ENCODE data around the gene VTI1A.
"Not testable (repeated sequence)": the region's sequence is repeated elsewhere in the genome, so short reads cannot be mapped to it uniquely, and the experiment has no call there.

VTI1A gene

DNA sequence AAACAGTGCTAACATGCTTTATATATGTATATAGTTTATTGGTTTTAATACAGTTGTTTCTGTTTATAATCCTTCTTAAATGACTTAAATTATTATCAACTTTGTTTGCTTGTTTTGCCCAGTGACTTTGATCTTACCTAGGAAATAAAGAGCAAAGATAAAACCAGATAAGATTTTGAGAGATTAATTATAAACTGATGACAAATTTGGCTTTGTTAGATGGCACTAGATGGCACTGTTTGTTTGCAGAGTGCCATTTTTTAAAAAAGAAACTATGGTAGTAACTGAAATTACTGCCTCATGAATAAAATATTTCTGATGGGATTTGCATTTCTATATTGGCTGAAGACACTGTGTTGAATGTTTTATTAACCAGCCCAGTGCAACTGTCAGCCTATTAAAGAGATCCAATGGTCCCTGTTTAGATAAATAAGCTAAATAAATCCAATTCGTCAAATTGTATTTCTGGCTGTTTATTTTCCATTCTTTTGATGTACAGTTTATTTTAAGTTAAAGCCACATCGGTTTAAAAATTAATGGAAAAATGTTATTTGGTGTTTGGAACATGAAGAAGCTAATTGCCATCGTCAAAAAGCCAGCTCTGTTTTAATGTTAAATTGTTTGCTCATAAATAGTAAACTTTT lies 28.7 kb downstream of the VTI1A start:
- H3K4me3 ChIP-seq (ENCODE audit: low read length), result no peak overlapping the region
- WGBS (ENCODE audit: insufficient coverage, insufficient read length), result 100% methylated on average over 1 of the region's 3 CpGs
- no peaks in the 10 kb centered on the region for H3K36me3 ChIP-seq (ENCODE audit: control insufficient read depth, insufficient read depth, low read length)
- no peaks in the 10 kb centered on the region for H3K27me3 ChIP-seq (ENCODE audit: control insufficient read depth, insufficient read depth, low read length)
- no peak overlapping the region for H3K27ac ChIP-seq (ENCODE audit: low read length)
- H3K4me1 ChIP-seq (ENCODE audit: control insufficient read depth, insufficient read depth, low read length), result no peaks in the 10 kb centered on the region
- no peak for DNase-seq (ENCODE audit: low read depth, low spot score)
- H3K9me3 ChIP-seq (ENCODE audit: control insufficient read depth, insufficient read depth, low read length), result no peaks in the 10 kb centered on the region

DNA sequence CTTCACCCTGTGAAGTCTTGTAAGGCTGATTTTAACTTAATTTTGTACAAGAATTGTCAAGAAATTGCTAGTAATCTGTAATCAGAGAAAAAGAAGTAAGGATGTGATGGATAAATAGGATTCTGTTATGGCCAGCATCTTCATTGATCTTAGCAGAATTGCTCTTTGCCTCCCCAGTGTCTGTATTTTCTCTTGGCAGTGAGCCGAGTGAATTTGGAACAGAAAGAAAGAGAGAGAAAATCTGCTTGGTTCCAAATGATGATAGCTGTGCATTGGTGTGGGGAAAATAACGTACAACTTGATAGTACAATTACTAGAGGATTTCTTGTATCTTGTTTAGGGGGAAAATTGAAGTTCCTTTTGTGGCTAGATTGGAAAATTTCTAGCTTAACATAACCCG lies 34.6 kb downstream of the VTI1A start:
- WGBS (ENCODE audit: insufficient coverage, insufficient read length), result no CpG with 5 or more reads among the region's 3 CpGs
- H3K36me3 ChIP-seq (ENCODE audit: control insufficient read depth, insufficient read depth, low read length), result no peaks in the 10 kb centered on the region
- H3K27me3 ChIP-seq (ENCODE audit: control insufficient read depth, insufficient read depth, low read length), result no peaks in the 10 kb centered on the region
- no peak overlapping the region for H3K27ac ChIP-seq (ENCODE audit: low read length)
- no peaks in the 10 kb centered on the region for H3K4me1 ChIP-seq (ENCODE audit: control insufficient read depth, insufficient read depth, low read length)
- no peak overlapping the region for H3K4me3 ChIP-seq (ENCODE audit: low read length)
- no peak for DNase-seq (ENCODE audit: low read depth, low spot score)
- H3K9me3 ChIP-seq (ENCODE audit: control insufficient read depth, insufficient read depth, low read length), result no peaks in the 10 kb centered on the region

DNA sequence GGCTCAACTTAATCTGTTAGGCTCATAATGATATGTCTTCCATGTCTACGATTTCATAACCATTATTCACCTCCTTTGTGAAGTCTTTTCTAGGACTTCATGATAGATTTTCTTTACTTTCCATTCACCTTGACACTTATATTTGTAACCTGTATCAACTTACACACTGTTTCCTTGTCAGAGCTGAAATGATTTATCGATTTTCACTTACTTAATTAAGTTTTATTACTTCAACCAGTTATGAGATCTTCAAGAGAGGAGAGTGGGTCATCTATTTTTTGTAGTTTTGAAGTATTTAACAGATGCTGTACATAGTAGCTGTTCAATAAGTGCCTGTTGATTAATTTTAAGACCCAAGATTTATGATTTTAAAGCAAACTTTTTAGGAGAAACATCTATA lies 37.4 kb downstream of the VTI1A start:
- DNase-seq (ENCODE audit: low read depth, low spot score), result no peak

DNA sequence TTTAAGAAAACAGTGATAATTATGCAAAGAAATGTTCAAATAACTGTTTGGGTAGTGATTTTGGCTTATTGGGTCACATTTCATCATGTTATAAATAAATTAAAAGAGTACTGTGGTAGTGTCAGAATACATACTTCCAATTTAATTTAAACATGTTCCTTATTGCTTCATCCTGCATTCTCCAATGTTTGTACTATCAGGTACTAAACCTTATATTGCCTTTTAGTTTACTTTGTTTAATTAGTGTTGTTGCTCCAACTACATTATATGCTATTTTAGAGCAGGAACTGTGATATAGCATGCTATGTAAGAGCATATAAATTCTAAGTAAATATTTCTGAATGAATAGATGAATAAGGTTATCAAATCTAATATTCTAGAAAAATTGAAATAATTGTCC lies 40.9 kb downstream of the VTI1A start:
- H3K36me3 ChIP-seq (ENCODE audit: control insufficient read depth, insufficient read depth, low read length), result no peaks in the 10 kb centered on the region

More for the DNA sequence above, 37.4 kb downstream of the VTI1A start:
- no peak overlapping the region for H3K4me3 ChIP-seq (ENCODE audit: low read length)
- H3K4me1 ChIP-seq (ENCODE audit: control insufficient read depth, insufficient read depth, low read length), result no peaks in the 10 kb centered on the region
- H3K27me3 ChIP-seq (ENCODE audit: control insufficient read depth, insufficient read depth, low read length), result no peaks in the 10 kb centered on the region
- H3K27ac ChIP-seq (ENCODE audit: low read length), result no peak overlapping the region
- H3K36me3 ChIP-seq (ENCODE audit: control insufficient read depth, insufficient read depth, low read length), result no peaks in the 10 kb centered on the region
- no peaks in the 10 kb centered on the region for H3K9me3 ChIP-seq (ENCODE audit: control insufficient read depth, insufficient read depth, low read length)
- WGBS (ENCODE audit: insufficient coverage, insufficient read length), result no CpG with 5 or more reads among the region's 2 CpGs

DNA sequence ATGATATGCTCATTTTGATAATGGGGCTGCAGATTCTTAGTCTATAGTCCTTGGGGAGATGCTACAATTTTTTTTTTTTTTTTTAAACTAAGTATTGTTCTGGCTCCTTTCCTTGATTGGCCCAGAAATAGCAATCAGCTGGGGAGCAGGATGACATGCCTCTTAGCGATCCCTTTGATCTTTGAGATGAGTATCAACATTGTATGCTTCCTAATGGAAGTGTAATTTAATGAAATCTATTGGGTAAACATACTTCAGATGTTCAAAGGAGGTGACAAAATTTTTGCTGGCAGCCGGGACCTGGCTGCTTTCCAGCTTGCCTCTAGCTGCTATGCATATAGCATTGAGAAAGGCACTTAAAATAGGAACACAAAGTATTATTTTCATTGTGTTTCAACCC lies 43.5 kb downstream of the VTI1A start:
- Histone ChIP-seq H3K27ac (ENCODE audit: low read length) (no peak overlapping the region), H3K27me3 (ENCODE audit: control insufficient read depth, insufficient read depth, low read length) (no peaks in the 10 kb centered on the region), H3K4me1 (ENCODE audit: control insufficient read depth, insufficient read depth, low read length) (no peaks in the 10 kb centered on the region), H3K36me3 (ENCODE audit: control insufficient read depth, insufficient read depth, low read length) (no peaks in the 10 kb centered on the region), H3K9me3 (ENCODE audit: control insufficient read depth, insufficient read depth, low read length) (no peaks in the 10 kb centered on the region), H3K4me3 (ENCODE audit: low read length) (no peak overlapping the region)
- WGBS (ENCODE audit: insufficient coverage, insufficient read length), result no CpG with 5 or more reads among the region's 2 CpGs
- no peak for DNase-seq (ENCODE audit: low read depth, low spot score)

More for the DNA sequence above, 40.9 kb downstream of the VTI1A start:
- Histone ChIP-seq H3K4me3 (ENCODE audit: low read length) (no peak overlapping the region), H3K4me1 (ENCODE audit: control insufficient read depth, insufficient read depth, low read length) (no peaks in the 10 kb centered on the region), H3K27ac (ENCODE audit: low read length) (no peak overlapping the region), H3K9me3 (ENCODE audit: control insufficient read depth, insufficient read depth, low read length) (no peaks in the 10 kb centered on the region), H3K27me3 (ENCODE audit: control insufficient read depth, insufficient read depth, low read length) (no peaks in the 10 kb centered on the region)
- DNase-seq (ENCODE audit: low read depth, low spot score), result no peak

DNA sequence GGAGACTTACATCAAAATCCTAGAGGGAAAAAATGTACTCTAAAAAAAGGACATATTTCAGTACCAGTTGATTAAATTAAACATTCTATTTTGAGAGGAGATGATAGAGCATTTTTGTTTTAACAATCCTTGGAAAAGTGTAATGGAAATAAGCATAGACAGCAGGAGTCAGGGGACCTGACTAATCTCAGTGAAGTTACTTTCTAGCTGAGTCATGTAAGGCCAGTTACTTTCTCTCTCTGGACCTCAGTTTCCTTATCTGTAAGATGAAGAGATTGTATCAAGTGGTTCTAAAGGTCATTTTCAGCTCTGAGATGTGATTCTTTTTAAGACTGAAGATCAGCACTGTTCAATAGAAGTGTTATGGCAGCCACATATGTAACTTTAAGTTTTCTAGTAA lies 44.1 kb downstream of the VTI1A start:
- DNase-seq (ENCODE audit: low read depth, low spot score), result no peak
- H3K27me3 ChIP-seq (ENCODE audit: control insufficient read depth, insufficient read depth, low read length), result no peaks in the 10 kb centered on the region
- H3K9me3 ChIP-seq (ENCODE audit: control insufficient read depth, insufficient read depth, low read length), result no peaks in the 10 kb centered on the region
- H3K36me3 ChIP-seq (ENCODE audit: control insufficient read depth, insufficient read depth, low read length), result no peaks in the 10 kb centered on the region
- H3K4me3 ChIP-seq (ENCODE audit: low read length), result no peak overlapping the region
- no peak overlapping the region for H3K27ac ChIP-seq (ENCODE audit: low read length)
- H3K4me1 ChIP-seq (ENCODE audit: control insufficient read depth, insufficient read depth, low read length), result no peaks in the 10 kb centered on the region

DNA sequence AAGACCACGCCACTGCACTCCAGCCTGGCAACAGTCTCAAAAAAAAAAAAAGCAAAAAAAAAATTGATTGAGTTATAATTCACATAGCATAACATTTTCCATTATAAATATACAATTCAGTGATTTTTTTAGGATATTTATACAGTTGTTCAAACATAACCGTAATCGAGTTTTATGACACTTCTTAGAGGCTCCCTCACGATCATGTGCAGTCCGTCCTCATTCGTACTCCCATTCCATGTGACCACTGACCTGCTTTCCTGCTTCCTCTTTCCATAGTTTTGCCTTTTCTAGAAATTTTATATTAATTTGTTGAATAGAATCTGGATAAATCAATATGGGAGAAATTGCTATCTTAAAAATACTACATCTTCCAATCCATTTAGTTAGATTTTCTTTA lies 45.7 kb downstream of the VTI1A start:
- H3K9me3 ChIP-seq (ENCODE audit: control insufficient read depth, insufficient read depth, low read length), result no peaks in the 10 kb centered on the region
- DNase-seq (ENCODE audit: low read depth, low spot score), result no peak
- WGBS (ENCODE audit: insufficient coverage, insufficient read length), result no CpG with 5 or more reads among the region's 6 CpGs
- H3K4me3 ChIP-seq (ENCODE audit: low read length), result no peak overlapping the region
- H3K36me3 ChIP-seq (ENCODE audit: control insufficient read depth, insufficient read depth, low read length), result no peaks in the 10 kb centered on the region
- H3K27me3 ChIP-seq (ENCODE audit: control insufficient read depth, insufficient read depth, low read length), result no peaks in the 10 kb centered on the region
- no peaks in the 10 kb centered on the region for H3K4me1 ChIP-seq (ENCODE audit: control insufficient read depth, insufficient read depth, low read length)
- H3K27ac ChIP-seq (ENCODE audit: low read length), result no peak overlapping the region

DNA sequence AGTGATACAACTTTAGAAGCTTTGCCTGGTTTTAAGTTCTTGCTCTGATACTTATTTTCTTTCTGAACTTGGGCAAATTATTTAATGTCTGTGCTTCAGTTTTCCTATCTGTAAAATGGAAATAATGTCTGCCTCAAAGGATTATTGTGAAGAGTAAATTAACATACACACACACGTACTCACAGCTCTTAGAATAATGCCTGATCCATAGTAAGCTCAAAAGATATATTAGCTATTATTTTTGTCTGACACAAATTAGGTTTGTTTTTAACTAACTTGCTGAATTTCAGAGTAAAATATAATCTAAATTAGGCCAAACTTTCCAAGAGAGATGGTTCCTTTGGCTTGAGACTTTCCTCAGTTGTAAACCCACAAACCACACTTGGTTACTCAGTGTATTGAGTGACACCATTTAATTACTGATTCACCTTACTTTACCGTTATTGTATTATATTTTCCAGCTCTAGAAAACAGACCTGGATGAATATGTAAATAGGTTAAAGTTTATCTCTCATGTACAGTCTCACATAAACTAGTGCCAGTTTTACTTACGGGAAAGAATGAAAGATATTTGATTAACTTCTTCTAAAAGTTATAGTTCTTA lies 50.4 kb downstream of the VTI1A start:
- Histone ChIP-seq H3K36me3 (ENCODE audit: control insufficient read depth, insufficient read depth, low read length) (no peaks in the 10 kb centered on the region), H3K4me1 (ENCODE audit: control insufficient read depth, insufficient read depth, low read length) (no peaks in the 10 kb centered on the region), H3K9me3 (ENCODE audit: control insufficient read depth, insufficient read depth, low read length) (no peaks in the 10 kb centered on the region), H3K27ac (ENCODE audit: low read length) (no peak overlapping the region), H3K27me3 (ENCODE audit: control insufficient read depth, insufficient read depth, low read length) (no peaks in the 10 kb centered on the region), H3K4me3 (ENCODE audit: low read length) (no peak overlapping the region)
- DNase-seq (ENCODE audit: low read depth, low spot score), result no peak
- WGBS (ENCODE audit: insufficient coverage, insufficient read length), result no CpG with 5 or more reads among the region's 3 CpGs

DNA sequence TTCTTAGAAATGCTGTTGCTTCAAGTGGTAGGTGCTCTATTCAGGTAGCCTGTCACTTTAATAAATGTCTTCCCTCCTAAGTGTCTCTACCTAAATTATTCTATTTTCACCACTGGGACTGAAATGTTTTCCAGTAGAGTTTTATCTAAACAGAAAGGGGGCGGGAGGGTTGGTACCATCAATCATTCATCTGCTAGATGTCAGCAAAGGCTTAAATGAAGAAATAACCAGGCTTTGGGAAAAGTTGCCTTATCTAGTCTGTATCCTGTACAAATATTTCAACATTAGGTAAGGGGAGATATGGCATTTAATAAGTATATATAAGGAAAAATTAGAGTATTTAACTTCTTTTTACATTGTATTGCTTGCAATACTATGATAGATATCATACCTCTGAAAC lies 51.8 kb downstream of the VTI1A start:
- H3K4me3 ChIP-seq (ENCODE audit: low read length), result no peak overlapping the region
- H3K4me1 ChIP-seq (ENCODE audit: control insufficient read depth, insufficient read depth, low read length), result no peaks in the 10 kb centered on the region
- no CpG with 5 or more reads among the region's 1 CpG for WGBS (ENCODE audit: insufficient coverage, insufficient read length)
- no peak overlapping the region for H3K27ac ChIP-seq (ENCODE audit: low read length)
- no peaks in the 10 kb centered on the region for H3K27me3 ChIP-seq (ENCODE audit: control insufficient read depth, insufficient read depth, low read length)
- no peaks in the 10 kb centered on the region for H3K9me3 ChIP-seq (ENCODE audit: control insufficient read depth, insufficient read depth, low read length)
- no peak for DNase-seq (ENCODE audit: low read depth, low spot score)
- H3K36me3 ChIP-seq (ENCODE audit: control insufficient read depth, insufficient read depth, low read length), result no peaks in the 10 kb centered on the region

DNA sequence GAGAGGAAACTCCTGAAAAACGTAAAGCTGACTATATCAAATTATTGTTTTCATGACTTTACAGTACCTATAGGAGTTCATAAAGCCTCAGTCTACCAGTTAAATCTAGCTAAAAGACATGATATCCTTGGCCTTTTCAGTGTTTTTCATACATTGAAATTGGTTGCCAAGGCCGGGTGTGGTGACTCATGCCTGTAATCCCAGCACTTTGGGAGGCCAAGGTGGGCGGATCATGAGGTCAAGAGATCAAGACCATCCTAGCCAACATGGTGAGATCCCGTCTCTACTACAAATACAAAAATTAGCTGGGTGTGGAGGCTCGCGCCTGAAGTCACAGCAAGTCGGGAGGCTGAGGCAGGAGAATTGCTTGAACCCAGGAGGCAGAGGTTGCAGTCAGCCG lies 53.0 kb downstream of the VTI1A start:
- H3K27me3 ChIP-seq (ENCODE audit: control insufficient read depth, insufficient read depth, low read length); H3K4me3 ChIP-seq (ENCODE audit: low read length); H3K36me3 ChIP-seq (ENCODE audit: control insufficient read depth, insufficient read depth, low read length); H3K9me3 ChIP-seq (ENCODE audit: control insufficient read depth, insufficient read depth, low read length); H3K4me1 ChIP-seq (ENCODE audit: control insufficient read depth, insufficient read depth, low read length); H3K27ac ChIP-seq (ENCODE audit: low read length); DNase-seq (ENCODE audit: low read depth, low spot score): not testable (repeated sequence)
- no CpG with 5 or more reads among the region's 8 CpGs for WGBS (ENCODE audit: insufficient coverage, insufficient read length)

DNA sequence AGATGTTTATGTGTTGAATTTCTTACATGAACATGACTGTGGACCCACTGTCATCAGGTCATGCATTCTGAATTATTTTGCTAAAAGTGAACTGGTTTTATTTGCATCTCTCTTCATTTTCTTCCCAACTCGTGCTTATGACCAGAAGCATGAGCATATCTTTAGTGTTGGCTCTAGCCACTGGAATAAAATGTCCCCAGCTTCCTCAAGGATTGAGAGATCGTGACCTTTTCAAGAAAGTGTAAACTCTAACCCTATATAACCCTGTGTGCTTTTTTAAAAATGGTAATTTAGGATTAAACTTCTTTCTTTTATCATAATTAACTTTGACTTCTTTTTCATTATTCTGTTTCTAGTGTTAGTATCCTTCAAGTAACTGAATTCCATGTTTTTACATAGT lies 55.5 kb downstream of the VTI1A start:
- no peak overlapping the region for H3K27ac ChIP-seq (ENCODE audit: low read length)
- no peaks in the 10 kb centered on the region for H3K27me3 ChIP-seq (ENCODE audit: control insufficient read depth, insufficient read depth, low read length)
- H3K4me1 ChIP-seq (ENCODE audit: control insufficient read depth, insufficient read depth, low read length), result 0 out of 2 replicates have a peak, but pooled peaks cover 2% of the 10 kb centered on the region
- WGBS (ENCODE audit: insufficient coverage, insufficient read length), result no CpG with 5 or more reads among the region's 2 CpGs
- H3K9me3 ChIP-seq (ENCODE audit: control insufficient read depth, insufficient read depth, low read length), result no peaks in the 10 kb centered on the region
- H3K36me3 ChIP-seq (ENCODE audit: control insufficient read depth, insufficient read depth, low read length), result no peaks in the 10 kb centered on the region
- no peak overlapping the region for H3K4me3 ChIP-seq (ENCODE audit: low read length)
- DNase-seq (ENCODE audit: low read depth, low spot score), result no peak

Data from iPS DF 6.9 (cell line).